HCT116 (cell line): ENCODE data around the gene CYP2U1. TPM values are rescaled to one million over a fixed set of nuclear protein-coding genes. Genes with fewer than 3 reads are reported as not detected.

Experiments
- ATAC-seq: fragments of 200-7000 bp; cut with Tn5 transposase; 2 replicates; pipeline ENCODE4 v1.9.1; 2020; ENCODE audit warnings: mild to moderate bottlenecking, moderate library complexity
- BruUV-seq: library from RNA; stranded (reverse); fragments of 400-500 nt; replicated peaks from 2 replicates; lab custom pipeline; 2021; lab: Mats Ljungman, UMichigan
- CTCF ChIA-PET: fragments of 300-600 bp; sonication (Branson Sonifier 250); formaldehyde crosslinking; loops from one replicate; lab custom pipeline; 2021; ENCODE audit warnings: antibody characterized with exemption; lab: Charles Lee
- POLR2A ChIA-PET: fragments of 300-600, 350-600 bp; sonication (Branson Sonifier 250); formaldehyde crosslinking; loops from one replicate; lab custom pipeline; 2021; ENCODE audit warnings: antibody characterized with exemption; lab: Charles Lee
- RAD21 ChIA-PET, 2 experiments: fragments of 300-600 bp; sonication (Branson Sonifier 250); formaldehyde crosslinking; loops; one replicate each; lab custom pipeline; 2023; ENCODE audit warnings: low total read pairs in 2 of 2; ENCODE audit not compliant: uncharacterized antibody in 2 of 2, unreplicated experiment in 2 of 2, low non-redundant PET in 1 of 2; lab: Charles Lee
- DNase-seq: peaks from one replicate; pipeline ENCODE4 v3.0.0-alpha.2; 2010; ENCODE audit warnings: low read depth, low spot score
- H2AFZ ChIP-seq: fragments of 200-600 bp; shearing (Covaris generic), sonication (generic); 2 replicates; pipeline ENCODE4 v1.6.1; 2017; ENCODE audit warnings: low read depth, mixed run types, mixed read lengths, antibody characterized with exemption, low read length; ENCODE audit not compliant: poor library complexity, severe bottlenecking
- H3K27ac ChIP-seq: 2 replicates; pipeline ENCODE4 v1.5.1; 2012; ENCODE audit warnings: low read depth, low read length
- H3K27me3 ChIP-seq: fragments of 200-600 bp; sonication (generic); 2 replicates; pipeline ENCODE4 v1.6.1; 2016; ENCODE audit warnings: mixed run types, low read length, mixed read lengths; ENCODE audit not compliant: insufficient read depth
- H3K36me3 ChIP-seq, 2 experiments: fragments of 200-500 bp in 1 of 2; fragments of 200-600 bp in 1 of 2; sonication (Bioruptor generic) in 1 of 2; sonication (generic) in 1 of 2; 2 replicates each; pipeline versions ENCODE4 v1.5.1 to v1.6.1; 2014 to 2016; ENCODE audit warnings: low read length in 2 of 2, inconsistent platforms in 1 of 2, mixed read lengths in 1 of 2, mixed run types in 1 of 2; ENCODE audit not compliant: insufficient read depth in 2 of 2, control insufficient read depth in 1 of 2
- H3K4me1 ChIP-seq, 2 experiments: fragments of 200-600 bp in 1 of 2; sonication (generic) in 1 of 2; 2 replicates each; pipeline versions ENCODE4 v1.5.1 to v1.6.1; 2012 to 2017; ENCODE audit warnings: low read length in 2 of 2, inconsistent platforms in 1 of 2, mild to moderate bottlenecking in 1 of 2, mixed read lengths in 1 of 2, mixed run types in 1 of 2, moderate library complexity in 1 of 2; ENCODE audit not compliant: insufficient read depth in 2 of 2, control insufficient read depth in 1 of 2
- H3K4me2 ChIP-seq: fragments of 200-600 bp; sonication (generic); 2 replicates; pipeline ENCODE4 v1.6.1; 2017; ENCODE audit warnings: mixed run types, low read length, mixed read lengths
- H3K4me3 ChIP-seq, 2 experiments: fragments of 200-600 bp in 1 of 2; sonication (generic) in 1 of 2; replicated peaks in 1 of 2; 2 replicates each; pipeline ENCODE4 v1.5.1; 2011 to 2016; ENCODE audit warnings: low read length in 2 of 2, control low read depth in 1 of 2, low read depth in 1 of 2, mild to moderate bottlenecking in 1 of 2, mixed read lengths in 1 of 2, mixed run types in 1 of 2
- H3K79me2 ChIP-seq: fragments of 200-600 bp; sonication (generic); 2 replicates; pipeline ENCODE4 v1.6.1; 2017; ENCODE audit warnings: mild to moderate bottlenecking, mixed run types, low read length, moderate library complexity, mixed read lengths; ENCODE audit not compliant: insufficient read depth
- H3K9ac ChIP-seq: fragments of 200-600 bp; sonication (generic); 2 replicates; pipeline ENCODE4 v1.6.1; 2016; ENCODE audit warnings: low read length, mixed read lengths
- H3K9me2 ChIP-seq: fragments of 200-600 bp; sonication (generic), shearing (Covaris generic); 2 replicates; pipeline ENCODE4 v1.6.1; 2017; ENCODE audit warnings: mixed run types, mild to moderate bottlenecking, moderate library complexity; ENCODE audit not compliant: insufficient read depth
- H3K9me3 ChIP-seq, 2 experiments: fragments of 200-500 bp in 1 of 2; fragments of 200-600 bp in 1 of 2; sonication (Bioruptor generic) in 1 of 2; sonication (generic) in 1 of 2; 2 replicates each; pipeline ENCODE4 v1.6.1; 2014 to 2017; ENCODE audit warnings: low read length in 2 of 2, mixed read lengths in 2 of 2, inconsistent platforms in 1 of 2, low read depth in 1 of 2, mild to moderate bottlenecking in 1 of 2, mixed run types in 1 of 2, moderate library complexity in 1 of 2; ENCODE audit not compliant: control insufficient read depth in 1 of 2, insufficient read depth in 1 of 2
- H4K20me1 ChIP-seq: fragments of 200-600 bp; sonication (generic), shearing (Covaris generic); 2 replicates; pipeline ENCODE4 v1.6.1; 2017; ENCODE audit warnings: mixed run types, mild to moderate bottlenecking, moderate library complexity; ENCODE audit not compliant: insufficient read depth
- CBX3 ChIP-seq: IDR thresholded peaks from 2 replicates; pipeline ENCODE4 v1.6.1; 2012; ENCODE audit warnings: low read depth
- ELF1 ChIP-seq: IDR thresholded peaks from 2 replicates; pipeline ENCODE4 v1.6.1; 2012; ENCODE audit warnings: low read depth, borderline replicate concordance
- EZH2phosphoT487 ChIP-seq: fragments of 200-600 bp; IDR thresholded peaks from 2 replicates; pipeline ENCODE4 v1.6.1; 2018; ENCODE audit warnings: antibody characterized with exemption, borderline replicate concordance
- MAX ChIP-seq: IDR thresholded peaks from 2 replicates; pipeline ENCODE4 v1.6.1; 2012
- POLR2A ChIP-seq: IDR thresholded peaks from 2 replicates; pipeline ENCODE4 v1.7.0; 2011; ENCODE audit warnings: borderline replicate concordance; ENCODE audit not compliant: insufficient read depth, insufficient read length; ENCODE audit errors: extremely low read depth
- POLR2AphosphoS5 ChIP-seq: IDR thresholded peaks from 2 replicates; pipeline ENCODE4 v1.6.1; 2011; ENCODE audit warnings: mild to moderate bottlenecking, low read depth, low read length, moderate library complexity
- RAD21 ChIP-seq: IDR thresholded peaks from 2 replicates; pipeline ENCODE4 v1.6.1; 2012; ENCODE audit warnings: low read depth, mild to moderate bottlenecking
- REST ChIP-seq: IDR thresholded peaks from 2 replicates; pipeline ENCODE4 v1.6.1; 2012; ENCODE audit warnings: low read depth
- SP1 ChIP-seq: IDR thresholded peaks from 2 replicates; pipeline ENCODE4 v1.6.1; 2012; ENCODE audit warnings: low read depth
- SRF ChIP-seq: IDR thresholded peaks from 2 replicates; pipeline ENCODE4 v1.6.1; 2012; ENCODE audit warnings: low read depth
- ZFX ChIP-seq: fragments of 450-650 bp; IDR thresholded peaks from 2 replicates; pipeline ENCODE4 v1.6.1; 2017
- ZNF274 ChIP-seq: fragments of 200-500 bp; sonication (Bioruptor generic); IDR thresholded peaks from 2 replicates; pipeline ENCODE4 v1.6.1; 2014; ENCODE audit warnings: mild to moderate bottlenecking, low read depth, low read length, inconsistent platforms
- intact Hi-C: fragments of 100-400 bp; cut with micrococcal nuclease; formaldehyde crosslinking; loops from 2 replicates; pipeline ENCODE4 v1.10.0; 2022
- total RNA-seq: library from RNA; stranded (reverse); gene quantifications from one replicate; pipeline ENCODE4 v1.2.1, GENCODE V29; 2021; ENCODE audit not compliant: unreplicated experiment

Gene CYP2U1
- total RNA-seq, 1 experiment from 2014 or later = 4.0 TPM

- Histone ChIP-seq H3K4me3 (no peak overlapping the region), H3K4me1 (peaks cover 0 to 18% of the 10 kb centered on the region in 2 experiments; a peak in 3 of 4 replicates), H2AFZ (no peak overlapping the region), H3K36me3 (no peaks in the 10 kb centered on the region), H3K9me3 (no peaks in the 10 kb centered on the region), H3K27ac (no peak overlapping the region), H3K9me2 (no peaks in the 10 kb centered on the region), H3K27me3 (no peaks in the 10 kb centered on the region), H3K79me2 (peaks cover 62% of the 10 kb centered on the region), H3K4me2 (no peak overlapping the region), H3K9ac (no peak overlapping the region), H4K20me1 (peaks cover 5% of the 10 kb centered on the region; the same call in 1 of the 2 replicates)
- no peak for DNase-seq
- ChIA-PET RAD21 (no interaction called here), CTCF (no interaction called here), POLR2A (no interaction called here)
- no peak for TF ChIP-seq ZNF274
- no peak for TF ChIP-seq RAD21
- no peak for TF ChIP-seq SRF
- no peak for TF ChIP-seq REST
- no peak for TF ChIP-seq EZH2phosphoT487
- no peak for TF ChIP-seq MAX
- no peak for TF ChIP-seq POLR2A
- TF ChIP-seq POLR2AphosphoS5 = no peak
- no peak for TF ChIP-seq ELF1
- TF ChIP-seq SP1 = no peak
- no peak for TF ChIP-seq CBX3
- no peak for TF ChIP-seq ZFX
- ATAC-seq = no peak
- no TSS peak for BruUV-seq
- intact Hi-C loops = no loop called here
These were observed 60.7 kb downstream of the CYP2U1 start for GRCh38 chr4:107991945-107992630.
